NCI-H460 (cell line): Measurements from ENCODE around the gene MYO1A. TPM values are rescaled to one million over a fixed set of nuclear protein-coding genes. Genes with fewer than 3 reads are reported as not detected.
"Not testable (repeated sequence)": the region's sequence is repeated elsewhere in the genome, so short reads cannot be mapped to it uniquely, and the experiment has no call there.

Experiments
- DNase-seq: peaks from one replicate; pipeline ENCODE4 v3.0.0-alpha.2; 2016; ENCODE audit warnings: low read depth; ENCODE audit errors: extremely low read depth
- total RNA-seq: library from RNA; depleted of rRNA; stranded (reverse); fragments of >200 nt; shearing (Covaris generic); gene quantifications from 2 replicates; pipeline ENCODE4 v1.2.3, GENCODE V29; 2014

MYO1A gene
- total RNA-seq, 1 experiment from 2014 or later: not detected

DNA sequence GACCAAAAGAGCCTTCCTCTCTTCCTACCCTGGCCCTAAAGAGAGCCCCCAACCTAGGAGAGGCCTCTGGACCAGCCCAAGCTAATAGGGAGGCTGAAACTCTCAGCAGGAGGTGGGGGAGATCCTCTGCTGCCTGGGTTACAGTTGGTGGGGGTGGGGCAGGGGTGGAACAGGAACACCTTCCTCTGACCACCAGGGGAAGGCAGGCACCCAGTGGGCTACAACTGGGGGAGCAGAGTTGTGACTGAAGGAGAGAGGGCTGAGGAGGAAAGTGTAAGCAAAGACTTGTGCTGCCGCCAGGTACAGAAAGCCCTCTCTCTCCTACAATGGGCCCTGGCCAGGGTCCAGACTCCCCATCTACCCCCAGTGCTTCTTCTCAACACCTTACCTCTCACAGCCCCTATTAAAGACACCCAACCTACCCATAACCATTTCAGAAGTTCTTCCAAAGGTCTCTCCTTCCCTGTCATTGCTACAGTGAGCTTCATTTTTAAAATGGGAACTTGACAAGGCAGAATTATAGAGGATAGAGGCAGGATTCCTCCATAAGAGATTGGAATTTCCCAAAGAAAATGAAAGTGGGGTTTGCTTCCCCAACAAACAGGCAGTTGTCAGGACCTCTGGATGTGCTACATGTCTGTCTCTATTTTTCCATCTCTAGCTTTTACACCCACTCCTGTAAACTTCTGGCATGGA, 1.4 kb downstream of the MYO1A start:
- no peak for DNase-seq

GRCh38 chr12:57047981-57048380, 1.9 kb downstream of the MYO1A start:
- DNase-seq: no peak

DNA sequence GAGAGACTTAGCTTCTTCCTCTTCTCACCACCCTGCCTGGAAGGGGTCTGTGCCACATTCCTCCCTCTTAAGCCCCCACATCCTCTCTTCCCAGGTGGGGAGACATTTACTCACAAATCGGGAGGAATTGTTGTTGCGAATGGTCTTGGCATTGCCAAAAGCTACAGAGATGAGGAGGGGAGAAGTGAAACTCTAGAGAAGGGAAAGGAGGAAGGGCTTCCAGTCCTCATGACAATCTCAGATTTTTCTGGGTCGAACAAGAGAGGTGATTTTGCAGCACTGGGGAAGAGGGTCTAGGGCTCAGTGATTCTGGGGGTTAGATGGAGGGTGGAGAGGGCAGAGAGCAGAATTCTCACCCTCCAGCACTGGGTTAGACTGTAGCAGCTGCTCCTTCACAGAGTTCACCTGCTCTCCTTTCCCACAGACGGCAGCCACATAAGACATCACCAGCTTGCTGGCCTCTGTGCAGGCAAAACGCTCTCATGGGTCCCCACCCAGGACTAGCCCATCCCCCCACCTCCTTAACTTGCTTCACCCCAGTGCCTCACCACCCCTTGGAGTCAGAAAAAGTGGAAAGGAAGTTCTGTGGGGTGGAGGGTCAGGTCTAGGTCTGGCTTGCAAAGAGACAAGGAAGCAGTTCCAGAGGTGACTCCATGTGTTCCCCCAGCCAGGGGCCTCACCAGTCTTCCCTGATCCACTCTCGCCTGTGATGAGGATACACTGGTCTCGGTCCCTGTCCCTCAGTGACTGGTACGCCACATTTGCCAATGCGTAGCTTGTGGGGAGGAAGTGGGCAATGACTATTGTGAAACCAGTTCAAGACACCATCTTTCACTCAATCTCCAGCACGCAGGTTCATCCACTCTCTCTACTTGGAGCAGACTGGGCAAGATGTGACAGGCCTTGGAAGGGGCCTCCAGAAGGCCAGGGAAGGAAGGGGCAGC, 2.7 kb downstream of the MYO1A start:
- DNase-seq: no peak

GRCh38 chr12:57046086-57046791, 3.7 kb downstream of the MYO1A start:
- no peak for DNase-seq

DNA sequence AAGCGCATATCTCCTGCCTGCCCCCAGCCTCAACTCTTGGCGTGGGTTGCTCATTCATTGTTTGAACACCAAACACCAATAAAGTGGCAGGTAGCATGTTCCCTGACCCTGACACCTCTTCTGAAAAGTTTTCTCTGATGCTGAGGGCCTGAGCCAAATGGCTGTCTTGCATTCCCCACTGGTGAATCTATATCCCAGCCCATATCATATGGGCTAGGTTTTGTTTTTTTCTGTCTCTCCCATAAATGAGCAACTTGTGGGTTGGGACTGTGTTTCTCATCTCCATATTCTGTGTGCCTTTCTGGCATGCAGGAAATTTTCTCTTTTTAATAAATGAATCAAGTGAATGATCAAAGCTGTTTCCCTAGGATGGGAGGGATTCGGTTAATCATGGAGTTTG, 5.0 kb downstream of the MYO1A start:
- DNase-seq: no peak

GRCh38 chr12:57044468-57044867, 5.5 kb downstream of the MYO1A start:
- no peak for DNase-seq

GRCh38 chr12:57042695-57043094, 7.2 kb downstream of the MYO1A start:
- no peak for DNase-seq

- DNase-seq: no peak
Observed at GRCh38 chr12:57040750-57041149, 9.2 kb downstream of the MYO1A start.

- no peak for DNase-seq
Observed at GRCh38 chr12:57040211-57040610, 9.7 kb downstream of the MYO1A start.

DNA sequence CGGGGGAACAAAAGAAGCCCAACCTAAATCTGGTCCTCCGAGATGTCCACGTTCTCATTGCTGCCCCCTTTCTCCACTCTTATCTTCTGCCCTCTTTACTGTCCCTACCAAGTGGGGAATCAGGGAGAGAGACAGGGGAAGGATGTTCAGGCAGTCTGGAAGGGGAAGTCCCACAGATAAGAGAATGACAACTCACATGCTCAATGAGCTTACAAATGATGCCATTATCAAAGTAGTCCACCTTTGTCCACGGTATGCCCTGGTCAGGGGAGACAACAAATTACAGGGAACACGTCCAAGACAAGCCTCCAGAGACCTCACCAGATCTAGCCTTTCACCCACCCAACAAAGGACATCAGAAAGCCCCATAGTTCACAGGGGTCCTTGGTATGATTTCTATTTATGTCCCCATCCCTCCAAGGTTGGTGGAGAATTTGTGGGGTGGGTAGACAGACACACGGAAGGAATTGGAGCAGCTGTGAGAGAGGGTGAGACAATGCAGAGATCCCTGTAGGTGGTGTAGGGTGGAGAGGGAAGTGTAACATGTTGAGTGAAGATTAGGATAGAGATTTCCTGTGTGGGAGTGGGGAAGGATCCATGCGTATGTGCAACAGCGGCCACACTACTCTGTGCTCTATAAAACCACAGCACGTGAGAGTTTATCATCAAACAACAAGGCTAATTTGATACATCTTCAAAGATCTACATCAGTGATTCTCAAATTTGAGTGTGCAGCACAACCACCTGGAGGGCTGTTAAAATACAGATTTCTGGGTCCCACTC, 10.7 kb downstream of the MYO1A start:
- no peak for DNase-seq

- DNase-seq: no peak
Observed at GRCh38 chr12:57037264-57037663, 12.7 kb downstream of the MYO1A start.

- no peak for DNase-seq
Observed at GRCh38 chr12:57033431-57033830, 16.5 kb downstream of the MYO1A start.

DNA sequence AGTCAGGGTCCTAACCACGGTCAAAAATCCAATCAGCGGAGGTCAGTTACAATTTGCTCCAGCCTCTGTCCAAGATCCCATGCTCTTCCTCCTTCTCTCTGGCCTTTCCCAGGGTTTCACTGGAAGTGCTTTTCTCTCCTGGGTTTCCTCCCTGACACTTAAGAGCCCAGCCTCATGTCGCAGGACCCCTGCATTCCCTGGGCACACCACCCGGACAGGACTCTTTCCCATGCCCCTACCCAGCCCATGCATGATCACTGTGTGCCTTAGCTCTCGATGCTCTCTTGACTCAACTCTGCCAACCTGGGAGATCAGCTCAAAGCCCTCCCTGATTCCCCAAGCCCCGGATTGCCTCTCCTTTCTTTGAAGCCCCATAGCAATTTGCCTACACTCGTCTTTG, 18.1 kb downstream of the MYO1A start:
- DNase-seq: no peak

- no peak for DNase-seq
Observed at GRCh38 chr12:57031138-57031725, 18.7 kb downstream of the MYO1A start.

DNA sequence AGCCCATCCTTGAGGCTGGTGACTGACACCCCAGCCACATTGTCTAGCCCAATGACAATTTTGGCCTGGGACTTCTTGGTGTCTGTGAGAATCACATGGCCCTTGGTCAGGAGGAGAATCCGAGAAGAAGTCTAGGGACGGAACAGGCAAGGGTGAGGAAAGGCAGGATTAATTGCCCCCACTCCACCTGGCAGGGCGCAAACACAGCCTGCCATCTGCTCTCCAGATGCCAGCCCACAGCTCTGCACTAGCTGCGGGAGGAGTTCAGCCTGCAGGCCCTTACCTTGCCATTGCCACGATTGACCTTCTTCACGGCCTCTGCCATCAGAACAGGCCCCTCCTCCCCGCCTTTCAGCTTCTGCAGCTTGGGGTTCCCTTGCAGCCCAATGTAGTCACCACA, 20.5 kb downstream of the MYO1A start:
- DNase-seq: no peak

- DNase-seq: no peak
Observed at GRCh38 chr12:57027805-57028153, 22.1 kb downstream of the MYO1A start.

- DNase-seq: no peak
Observed at GRCh38 chr12:57027011-57027804, 22.7 kb downstream of the MYO1A start.

GRCh38 chr12:57025196-57025595, 24.7 kb downstream of the MYO1A start:
- DNase-seq: no peak

DNA sequence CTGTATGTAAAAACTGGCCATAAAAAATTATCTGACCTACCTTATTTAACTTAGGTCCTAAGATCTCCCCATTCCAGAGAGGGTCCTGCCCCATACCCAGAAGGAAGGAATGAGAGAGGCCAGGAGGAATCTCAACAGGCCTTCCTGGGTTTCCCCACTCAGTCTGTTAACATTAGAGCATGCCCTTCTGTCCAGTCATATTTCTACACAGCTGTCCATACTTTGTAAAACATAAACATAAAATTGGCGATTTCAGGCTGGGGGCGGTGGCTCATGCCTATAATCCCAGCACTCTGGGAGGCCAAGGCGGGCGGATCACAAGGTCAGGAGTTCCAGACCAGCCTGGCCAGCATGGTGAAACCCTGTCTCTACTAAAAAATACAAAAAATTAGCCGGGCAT, 27.6 kb downstream of the MYO1A start:
- DNase-seq: not testable (repeated sequence)
